ENCODE results near the gene HSPA12B.

- TF ChIP-seq CTCF (IDR thresholded peaks at IDR 0.05) (no peak), ZFX (IDR thresholded peaks at IDR 0.05; ENCODE audit: borderline replicate concordance) (no peak)
Observed at GRCh38 chr20:3740615-3741301, 8.3 kb downstream of the HSPA12B start.

Data from 22Rv1 (cell line).